GM04503 (cell line): ENCODE measurements around the gene ADGRG1.

Experiments used
- DNase-seq: peaks from one replicate; pipeline ENCODE4 v3.0.0-alpha.2; 2012; ENCODE audit warnings: low read depth

Gene ADGRG1

DNA sequence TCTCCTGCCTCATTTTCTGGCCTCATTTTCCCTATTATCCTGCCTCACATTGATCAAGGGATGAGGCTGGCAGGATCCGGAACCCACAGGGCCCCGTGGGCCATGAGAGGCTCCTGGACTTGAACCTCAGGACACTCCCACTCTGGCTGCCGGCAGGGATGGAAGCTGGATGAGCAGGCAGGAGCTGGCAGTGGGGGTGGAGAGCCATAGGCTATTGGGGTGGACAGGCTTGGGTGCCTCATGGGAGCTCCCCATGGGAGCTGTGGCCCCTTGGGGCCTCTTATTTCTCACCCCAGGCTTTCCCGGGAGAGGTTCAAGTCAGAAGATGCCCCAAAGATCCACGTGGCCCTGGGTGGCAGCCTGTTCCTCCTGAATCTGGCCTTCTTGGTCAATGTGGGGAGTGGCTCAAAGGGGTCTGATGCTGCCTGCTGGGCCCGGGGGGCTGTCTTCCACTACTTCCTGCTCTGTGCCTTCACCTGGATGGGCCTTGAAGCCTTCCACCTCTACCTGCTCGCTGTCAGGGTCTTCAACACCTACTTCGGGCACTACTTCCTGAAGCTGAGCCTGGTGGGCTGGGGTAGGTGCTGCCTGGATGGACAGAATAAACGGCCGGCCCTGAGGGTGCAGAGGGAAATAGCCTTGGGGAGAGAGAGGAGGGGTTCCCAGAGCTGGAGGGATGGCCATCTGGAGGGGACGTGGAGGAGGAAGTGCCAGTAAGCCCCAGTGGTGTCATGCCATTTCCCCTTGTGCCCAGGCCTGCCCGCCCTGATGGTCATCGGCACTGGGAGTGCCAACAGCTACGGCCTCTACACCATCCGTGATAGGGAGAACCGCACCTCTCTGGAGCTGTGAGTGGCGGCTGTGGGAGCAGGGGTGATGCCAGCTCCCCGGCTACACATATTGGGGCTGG is 55.5 kb downstream of the ADGRG1 start:
- no peak for DNase-seq

DNA sequence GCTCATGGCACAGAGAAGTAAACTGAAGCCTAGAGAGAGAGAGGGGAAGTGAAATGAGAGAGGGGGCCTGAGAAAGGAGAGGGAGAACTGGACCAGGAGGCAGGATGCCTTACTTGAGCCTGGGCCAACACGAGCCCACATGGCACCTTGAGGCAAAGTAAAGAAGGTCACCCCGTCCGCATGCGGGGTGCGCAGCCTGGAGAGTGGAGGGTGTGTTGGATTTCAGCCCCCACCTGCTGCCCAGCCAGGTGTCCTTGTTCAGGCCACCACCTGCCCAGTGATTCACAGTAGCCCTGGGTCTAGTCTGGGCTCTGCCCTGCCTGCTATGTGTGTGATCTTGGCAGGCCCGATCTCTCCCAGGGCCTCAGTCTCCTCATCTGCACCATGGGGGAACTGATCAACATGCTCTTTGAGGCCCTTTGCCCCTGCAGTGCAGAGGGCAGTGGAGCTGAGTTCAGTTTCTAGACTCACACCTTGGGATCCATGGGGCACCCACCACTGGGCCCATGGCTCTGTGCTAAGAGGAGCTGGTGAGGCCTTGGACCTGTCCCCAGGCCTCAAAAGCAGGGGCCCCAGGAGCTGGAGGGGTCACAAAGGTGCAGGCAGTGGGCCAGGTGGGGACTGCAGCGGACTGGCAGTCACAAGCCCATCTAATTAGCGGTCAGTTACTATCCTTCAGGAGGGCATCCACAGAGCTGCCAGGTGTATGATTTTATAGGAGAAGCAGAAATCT is 56.4 kb downstream of the ADGRG1 start:
- no peak for DNase-seq

DNA sequence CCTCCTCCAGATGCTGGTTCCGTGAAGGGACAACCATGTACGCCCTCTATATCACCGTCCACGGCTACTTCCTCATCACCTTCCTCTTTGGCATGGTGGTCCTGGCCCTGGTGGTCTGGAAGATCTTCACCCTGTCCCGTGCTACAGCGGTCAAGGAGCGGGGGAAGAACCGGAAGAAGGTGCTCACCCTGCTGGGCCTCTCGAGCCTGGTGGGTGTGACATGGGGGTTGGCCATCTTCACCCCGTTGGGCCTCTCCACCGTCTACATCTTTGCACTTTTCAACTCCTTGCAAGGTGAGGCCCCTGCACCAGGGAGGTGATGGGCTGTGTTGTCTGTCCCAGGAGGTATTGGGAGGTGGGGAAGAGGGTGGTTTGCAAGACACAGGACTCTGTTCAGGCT is 57.2 kb downstream of the ADGRG1 start:
- no peak for DNase-seq

DNA sequence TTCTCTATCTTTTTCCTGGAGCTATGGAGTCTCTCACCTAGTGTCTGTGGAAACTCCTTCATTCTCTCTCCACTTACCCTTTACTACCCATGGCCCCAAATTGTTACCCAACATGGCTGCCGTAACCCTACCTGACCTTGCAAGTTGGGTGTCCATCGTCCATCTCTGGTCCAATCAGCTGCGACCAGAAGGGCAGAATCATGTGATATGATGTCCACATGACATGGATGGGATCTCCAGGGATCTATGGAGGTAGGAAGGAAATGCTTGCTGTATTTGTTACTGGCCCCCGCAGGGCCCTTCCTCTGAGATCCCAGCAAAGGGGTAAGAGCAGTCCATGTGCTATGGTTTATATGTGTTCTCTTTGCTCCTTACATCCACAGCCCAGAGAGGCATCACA is 58.1 kb downstream of the ADGRG1 start:
- DNase-seq, result no peak

DNA sequence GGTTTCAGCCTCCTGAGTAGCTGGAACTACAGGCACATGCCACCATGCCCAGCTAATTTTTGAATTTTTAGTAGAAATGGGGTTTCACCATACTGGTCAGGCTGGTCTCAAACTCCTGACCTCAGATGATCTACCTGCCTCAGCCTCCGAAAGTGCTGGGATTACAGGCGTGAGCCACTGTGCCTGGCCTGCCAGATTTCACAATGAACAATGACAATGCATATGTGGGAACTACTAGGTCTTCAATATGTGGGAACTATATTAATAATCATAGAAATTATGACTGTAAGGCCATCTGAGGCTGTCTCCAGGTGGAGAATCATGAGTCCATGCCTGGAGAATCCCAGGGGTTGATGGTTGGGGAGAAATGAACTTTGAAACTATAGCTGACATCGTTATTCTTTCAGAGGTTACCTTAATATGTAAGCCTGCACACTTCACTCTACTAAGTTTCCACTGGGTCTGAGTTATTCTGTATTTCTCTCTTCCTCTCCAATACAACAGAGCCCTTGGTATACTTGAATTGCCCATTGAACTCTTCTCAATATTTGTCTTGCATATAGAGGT is 59.0 kb downstream of the ADGRG1 start:
- DNase-seq, result no peak

DNA sequence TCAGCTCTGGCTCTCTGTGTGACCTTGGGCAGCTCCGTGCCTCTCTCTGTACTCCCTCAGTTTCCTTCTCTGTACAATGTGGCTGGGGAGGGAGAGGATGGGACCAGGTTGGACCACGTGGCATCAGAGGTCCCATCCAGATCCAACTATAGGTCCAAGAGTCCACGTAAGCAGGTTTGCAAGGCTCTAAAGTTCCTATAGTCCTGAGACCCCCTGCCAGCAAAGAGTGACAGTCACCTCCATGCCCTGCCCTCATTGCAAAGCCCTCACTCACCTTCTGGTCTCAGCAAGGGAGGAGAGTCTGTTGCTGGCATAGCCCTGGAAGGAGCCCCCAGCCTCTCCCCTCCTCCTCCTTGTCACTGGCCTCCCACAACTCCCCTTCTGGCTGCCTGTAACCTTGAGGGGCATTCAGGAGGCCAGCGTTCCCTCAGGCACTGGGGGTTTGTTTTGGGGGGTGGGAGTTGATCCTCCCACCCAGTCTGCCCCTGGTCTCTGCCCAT is 60.1 kb downstream of the ADGRG1 start:
- DNase-seq, result no peak

DNA sequence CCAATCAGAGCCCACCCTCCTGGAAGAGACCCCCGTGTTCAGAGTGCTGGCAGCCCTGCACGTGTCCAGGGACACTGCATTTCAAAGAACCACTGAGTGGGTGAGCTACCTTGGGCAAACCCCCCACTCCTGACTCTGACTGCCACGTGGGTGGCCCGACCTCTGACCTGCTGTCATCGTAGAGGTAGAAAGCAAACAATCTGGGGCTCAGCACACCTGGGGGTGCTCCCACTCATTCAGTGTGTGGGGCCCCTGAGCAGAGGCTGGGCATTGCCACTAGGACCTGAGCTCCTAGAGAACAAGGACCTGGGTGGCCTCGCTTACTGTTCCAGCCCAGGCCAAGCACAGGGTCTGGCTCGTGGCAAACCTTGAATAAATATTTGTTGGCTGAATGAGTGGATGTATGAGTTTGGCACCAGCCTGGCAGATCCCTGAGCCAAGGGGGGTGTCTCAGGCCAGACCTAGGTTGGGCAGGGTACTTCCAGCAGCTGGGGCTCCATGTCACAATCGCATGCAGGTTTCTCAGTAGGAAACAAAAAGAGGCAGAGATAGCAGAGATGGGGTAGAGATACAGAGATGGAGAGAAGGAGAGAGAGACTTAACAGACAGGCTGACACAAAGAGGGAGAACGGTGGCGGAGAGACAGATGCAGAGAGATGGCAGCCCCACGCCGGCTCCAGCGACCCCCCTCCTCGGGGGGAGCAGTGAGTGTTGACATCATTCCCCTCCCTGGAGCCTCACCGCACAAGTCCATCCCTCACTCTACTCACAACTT is 60.7 kb downstream of the ADGRG1 start:
- no peak for DNase-seq

DNA sequence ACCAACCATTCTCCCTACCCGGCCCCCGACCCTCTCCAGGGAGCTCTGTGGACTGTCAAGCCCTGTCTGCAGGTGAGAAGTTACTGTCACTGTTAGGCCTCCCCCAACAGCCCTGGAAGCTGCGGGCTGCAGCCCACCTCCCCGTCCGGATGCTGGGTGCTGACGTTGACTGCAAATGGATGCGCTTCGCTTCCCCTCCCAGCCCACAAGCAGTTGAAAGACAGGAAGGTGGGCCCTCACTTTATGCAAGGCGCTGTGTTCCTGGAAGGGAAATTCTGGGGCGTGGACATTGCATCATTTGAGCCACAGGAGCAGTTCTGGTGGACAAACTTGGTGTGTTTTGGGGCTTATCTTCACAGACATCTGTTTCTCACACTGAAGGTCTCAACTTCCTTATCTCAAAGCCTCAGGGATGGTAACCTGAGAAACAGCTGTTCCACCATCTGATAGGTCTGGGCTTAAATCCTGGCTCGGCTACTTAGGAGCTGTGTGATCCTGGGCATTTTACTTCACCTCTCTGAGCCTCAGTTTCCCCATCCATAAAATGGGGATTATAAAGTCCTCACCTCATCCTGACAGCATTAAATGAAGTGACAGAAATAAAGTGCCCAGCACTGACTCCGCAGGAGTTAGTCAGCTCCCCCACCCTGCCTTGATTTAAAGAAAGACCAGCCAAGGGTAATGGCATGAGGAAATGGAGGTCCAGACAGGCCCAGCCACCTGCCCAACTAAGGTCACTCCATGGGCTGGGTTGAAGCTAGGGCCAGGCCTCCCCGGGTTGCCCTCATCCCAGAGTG is 61.5 kb downstream of the ADGRG1 start:
- no peak for DNase-seq

DNA sequence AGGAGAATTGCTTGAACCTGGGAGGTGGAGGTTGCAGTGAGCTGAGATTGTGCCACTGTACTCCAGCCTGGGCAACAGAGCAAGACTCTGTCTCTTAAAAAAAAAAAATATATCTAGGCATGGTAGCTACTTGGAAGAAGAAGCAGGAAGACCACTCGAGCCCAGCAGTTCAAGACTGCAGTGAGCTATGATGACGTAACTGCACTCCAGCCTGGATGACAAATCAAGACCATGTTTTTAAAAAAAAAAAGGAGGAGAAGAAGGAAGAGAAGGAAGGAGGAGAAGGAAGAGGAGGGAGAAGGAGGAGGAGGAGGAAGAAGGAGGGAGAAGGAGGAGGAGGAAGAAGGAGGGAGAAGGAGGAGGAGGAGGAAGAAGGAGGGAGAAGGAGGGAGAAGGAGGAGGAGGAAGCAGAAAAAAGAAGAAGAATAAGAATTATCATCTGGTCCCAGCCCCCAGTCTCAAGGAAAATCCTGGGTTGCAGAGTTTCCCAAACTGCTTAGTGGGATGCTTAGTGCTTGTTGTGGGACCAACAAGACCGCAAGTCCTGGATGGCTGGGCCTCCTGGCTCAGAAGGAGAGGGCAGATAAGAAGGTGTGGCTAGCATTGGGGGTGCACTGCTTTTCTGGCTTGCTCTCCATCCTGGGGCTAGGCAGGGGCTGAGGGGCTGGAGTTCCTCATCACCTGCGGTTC is 62.5 kb downstream of the ADGRG1 start:
- DNase-seq, result no peak

DNA sequence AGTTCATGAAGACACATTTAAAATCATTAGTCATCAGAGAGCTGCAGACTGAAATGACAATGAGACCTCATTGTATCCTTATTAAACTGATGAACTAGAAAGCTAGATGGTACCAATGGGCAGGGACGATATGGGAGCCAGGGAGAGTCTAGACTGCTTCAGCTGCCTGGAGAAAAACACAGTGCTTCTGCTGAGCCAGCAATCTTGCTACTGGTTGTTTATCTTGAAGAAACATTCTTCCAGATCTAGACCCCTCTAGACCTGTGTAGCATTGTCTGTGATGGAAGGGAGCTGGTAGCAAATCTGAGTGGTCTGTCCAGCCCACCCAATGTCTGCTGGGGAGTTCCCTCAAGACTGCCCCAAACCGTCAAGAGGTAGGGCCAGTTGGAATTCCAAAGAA is 64.2 kb downstream of the ADGRG1 start:
- DNase-seq, result no peak

DNA sequence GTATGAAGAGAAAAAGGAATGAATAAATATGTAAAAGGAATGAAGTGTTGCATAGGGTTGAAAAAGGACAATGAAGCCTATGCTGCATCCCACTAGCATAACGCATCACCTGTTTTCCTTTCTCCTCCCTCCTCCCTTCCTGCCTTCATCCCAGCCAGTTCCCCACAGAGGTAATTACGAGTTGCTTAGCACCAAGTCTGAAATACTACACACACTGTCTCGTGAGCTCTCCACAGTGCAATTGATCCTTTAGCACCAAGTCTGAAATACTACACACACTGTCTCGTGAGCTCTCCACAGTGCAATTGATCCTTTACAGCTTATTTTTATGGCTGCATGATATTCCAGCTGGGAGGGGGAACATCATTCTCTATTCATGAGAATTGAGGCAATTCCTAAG is 65.1 kb downstream of the ADGRG1 start:
- no peak for DNase-seq

DNA sequence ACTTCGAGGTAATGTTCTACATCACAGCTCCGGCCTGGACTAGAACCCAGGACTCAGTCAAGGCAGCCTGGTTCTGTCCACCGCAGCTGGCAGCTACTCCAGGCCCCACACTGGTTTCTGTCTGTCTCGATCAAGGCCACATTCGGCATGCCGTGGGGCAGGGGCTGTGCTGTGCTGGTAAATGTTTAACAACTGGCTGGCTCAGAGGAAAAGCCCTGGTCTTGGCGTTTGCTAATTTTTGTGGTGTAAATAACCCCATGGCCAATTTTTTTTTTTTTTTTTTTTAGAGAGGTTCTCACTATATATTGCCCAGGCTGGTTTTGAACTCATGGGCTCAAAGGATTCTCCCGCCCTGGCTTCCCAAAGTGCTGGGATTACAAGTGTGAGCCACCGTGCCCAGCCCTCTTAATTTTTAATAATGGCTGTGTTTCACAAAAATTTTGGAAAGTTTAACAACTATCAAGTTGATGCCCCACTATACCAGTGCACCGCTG is 65.8 kb downstream of the ADGRG1 start:
- no peak for DNase-seq

DNA sequence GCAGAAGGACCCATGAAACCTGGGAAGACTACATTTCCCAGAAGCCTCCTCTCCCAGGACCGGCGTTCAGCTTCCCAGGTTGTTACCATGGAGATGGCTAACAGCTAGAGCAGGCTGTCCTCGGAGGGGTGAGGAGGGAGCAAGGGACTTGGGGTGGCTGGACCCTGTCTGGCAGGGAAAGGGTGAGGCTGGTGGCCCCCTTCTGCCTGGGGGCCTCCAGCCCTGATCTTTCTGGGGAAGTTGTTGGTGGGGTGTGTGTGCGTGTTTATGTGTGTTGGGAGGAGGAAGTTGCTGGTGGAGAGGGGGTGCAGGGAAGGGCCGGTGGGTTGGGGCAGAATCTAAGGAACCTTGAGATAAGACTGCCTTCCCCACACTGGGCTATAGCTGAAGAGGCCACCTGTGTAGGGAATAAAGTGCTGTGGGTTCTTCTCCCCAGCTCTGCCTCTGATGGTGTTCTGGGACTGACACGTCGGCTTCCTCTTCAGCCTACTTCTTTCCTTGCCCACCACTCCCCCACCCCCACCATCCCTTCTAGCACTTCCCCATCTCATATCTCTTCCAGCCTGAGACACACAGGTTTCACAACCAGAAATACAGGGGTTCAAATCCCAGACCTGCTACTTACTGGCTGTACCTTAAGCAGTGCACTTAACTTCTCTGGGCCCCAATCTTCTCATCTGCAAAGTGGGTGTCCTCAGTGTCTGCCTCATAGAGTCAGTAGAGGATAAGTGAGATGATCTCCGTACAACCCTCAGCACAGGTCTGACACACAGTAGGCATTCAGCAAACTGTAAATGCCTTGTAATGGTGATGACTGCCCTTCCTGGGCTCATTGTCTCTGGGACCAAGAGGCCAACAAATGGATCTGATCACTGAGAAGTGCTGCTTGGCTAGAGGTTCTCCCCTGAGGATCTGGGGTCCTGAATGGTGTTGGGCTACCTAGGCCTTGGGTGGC is 66.6 kb downstream of the ADGRG1 start, which contains the start of gene DRC7:
Gene DRC7 (plus strand): TSS at position 82 of the 955 bp plus-strand sequence. CDS start 3,144 bp downstream, outside the sequence.
- DNase-seq, result no peak

DNA sequence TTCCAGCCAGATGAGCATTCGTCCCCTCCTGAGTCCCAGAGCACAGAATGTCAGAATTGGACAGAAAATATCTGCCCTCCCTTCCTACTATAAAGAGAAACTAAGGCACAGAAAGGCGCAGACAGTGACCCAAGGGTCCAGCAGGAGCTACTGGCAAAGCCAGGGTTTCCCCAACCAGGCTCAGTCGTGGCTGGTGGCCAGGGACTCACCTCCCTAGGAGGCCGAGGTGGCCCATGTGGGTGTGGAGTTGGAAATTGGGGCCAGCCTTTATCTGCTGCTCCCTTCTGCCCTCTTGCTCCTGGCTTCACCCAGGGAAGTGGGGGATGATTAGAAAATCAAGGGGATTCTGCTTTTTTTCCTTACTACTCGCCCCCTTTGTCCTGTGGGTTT is 67.2 kb downstream of the ADGRG1 start:
- no peak for DNase-seq

DNA sequence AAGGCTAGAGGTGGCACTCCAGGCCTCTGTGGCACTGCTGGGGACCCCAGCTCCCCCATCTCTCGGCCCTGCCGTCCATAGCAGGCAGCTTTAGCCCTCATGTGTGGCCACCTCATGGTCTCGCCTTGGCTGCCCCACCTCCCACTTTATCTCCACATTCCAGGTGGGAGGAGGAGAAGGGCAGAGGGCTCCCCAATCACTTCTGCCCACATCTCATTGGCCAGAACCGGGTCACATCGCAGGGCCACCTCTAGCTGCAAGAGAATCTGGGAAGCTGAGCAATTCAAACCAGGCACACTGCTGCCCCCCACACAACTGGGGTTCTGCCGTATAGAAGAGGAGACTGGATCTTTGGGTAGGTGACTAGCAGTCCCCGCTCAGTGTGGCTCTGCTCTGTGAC is 67.8 kb downstream of the ADGRG1 start:
- DNase-seq, result no peak

DNA sequence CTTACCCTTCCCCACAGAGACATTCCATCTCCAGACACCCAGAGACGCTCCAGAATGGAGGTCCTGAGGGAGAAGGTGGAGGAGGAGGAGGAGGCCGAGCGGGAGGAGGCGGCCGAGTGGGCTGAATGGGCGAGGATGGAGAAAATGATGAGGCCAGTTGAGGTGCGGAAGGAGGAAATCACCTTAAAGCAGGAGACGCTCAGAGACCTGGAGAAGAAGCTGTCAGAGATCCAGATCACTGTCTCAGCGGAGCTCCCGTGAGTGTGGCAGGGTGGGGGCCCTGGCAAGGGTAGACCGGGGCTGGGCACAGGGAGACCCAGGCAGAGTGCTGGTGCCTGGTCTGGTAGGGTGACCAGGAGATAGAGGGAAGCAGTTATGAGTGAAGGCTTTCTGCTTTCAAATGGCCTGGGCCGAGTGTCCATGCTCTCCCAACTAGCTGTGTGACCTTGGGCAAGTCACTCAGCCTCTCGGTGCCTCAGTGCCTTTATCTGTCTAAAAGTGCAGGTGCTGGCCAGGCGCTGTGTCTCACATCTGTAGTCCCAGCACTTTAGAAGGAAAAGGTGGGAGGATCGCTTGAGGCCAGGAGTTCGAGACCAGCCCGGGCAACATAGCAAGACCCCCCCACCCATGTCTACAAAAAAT is 69.6 kb downstream of the ADGRG1 start:
- no peak for DNase-seq

DNA sequence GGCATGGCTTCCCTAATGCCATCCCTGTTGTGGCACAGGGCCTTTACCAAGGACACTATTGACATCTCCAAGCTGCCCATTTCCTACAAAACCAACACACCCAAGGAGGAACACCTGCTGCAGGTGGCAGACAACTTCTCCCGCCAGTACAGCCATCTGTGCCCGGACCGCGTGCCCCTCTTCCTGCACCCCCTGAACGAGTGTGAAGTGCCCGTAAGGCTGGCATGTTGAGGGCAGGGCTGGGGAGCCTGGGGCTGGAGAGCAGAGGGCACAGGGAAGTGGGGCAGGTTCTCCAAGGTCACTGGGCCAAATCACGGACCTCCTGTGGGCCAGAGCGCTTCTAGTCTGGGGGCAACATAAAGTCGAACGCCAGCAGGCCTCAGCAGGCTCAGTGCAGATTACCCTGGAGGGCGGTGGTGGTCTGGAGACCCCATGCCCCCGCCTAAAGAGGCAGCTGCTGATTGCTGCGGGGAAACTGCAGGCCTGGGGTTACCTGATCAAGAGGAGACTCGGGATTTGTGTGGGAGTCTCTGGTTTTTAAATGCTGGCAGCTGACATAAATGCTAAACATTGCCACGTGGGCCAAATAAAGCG is 70.5 kb downstream of the ADGRG1 start:
- DNase-seq, result no peak

DNA sequence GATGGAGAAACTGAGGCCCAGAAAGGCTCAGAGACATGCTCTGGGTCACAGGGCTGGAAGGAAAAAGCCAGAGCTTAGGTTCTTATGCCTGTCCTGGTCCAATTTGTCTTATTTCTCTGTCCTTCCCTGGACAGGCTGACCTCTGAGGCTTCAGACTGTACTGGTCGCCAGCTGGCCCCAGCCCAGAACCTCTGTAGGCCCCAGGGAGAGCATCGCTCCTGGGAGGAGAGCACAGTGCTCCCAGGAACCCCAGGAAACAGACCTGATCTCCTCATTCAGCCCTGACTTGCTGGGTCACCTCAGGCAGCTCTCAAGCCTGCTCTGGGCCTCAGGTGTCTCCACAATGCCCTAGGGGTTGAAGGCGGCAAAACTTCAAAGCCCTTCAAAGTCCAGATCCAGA is 71.1 kb downstream of the ADGRG1 start:
- no peak for DNase-seq
